CD4-positive, alpha-beta T cell (primary cell): ENCODE data around the gene BCS1L. TPM values are rescaled to one million over a fixed set of nuclear protein-coding genes. Genes with fewer than 3 reads are reported as not detected.
A peak's percentile ranks its signal among the peaks of the same experiment; 100 is the strongest.

Experiments used
- ATAC-seq: fragments of 200-7000 bp; cut with Tn5 transposase; one replicate; pipeline ENCODE4 v1.10.0; 2022; ENCODE audit warnings: mild to moderate bottlenecking; ENCODE audit not compliant: poor library complexity
- CTCF ChIA-PET: fragments of 350-600 bp; sonication (Branson Sonifier 250); formaldehyde crosslinking; loops from one replicate; lab custom pipeline; 2021; ENCODE audit warnings: antibody characterized with exemption, inconsistent platforms; lab: Charles Lee
- POLR2A ChIA-PET: fragments of 350-600 bp; sonication (Branson Sonifier 250); formaldehyde crosslinking; loops from one replicate; lab custom pipeline; 2021; ENCODE audit warnings: antibody characterized with exemption, inconsistent platforms; lab: Charles Lee
- DNase-seq, 14 experiments: peaks; one replicate each; pipeline ENCODE4 v3.0.0-alpha.2; 2013 to 2020; ENCODE audit warnings: mixed read lengths in 2 of 14
- H3K27ac ChIP-seq, 2 donors: one replicate each; pipeline versions ENCODE4 v1.5.1 to v1.7.0; 2013; ENCODE audit warnings: low read length in 2 of 2, low read depth in 1 of 2, mild to moderate bottlenecking in 1 of 2
- H3K27me3 ChIP-seq, 2 experiments: 1 replicate in 1 of 2; 2 replicates in 1 of 2; pipeline versions ENCODE4 v1.6.1 to v1.7.0; 2013; ENCODE audit warnings: low read length in 2 of 2, control low read depth in 1 of 2, mild to moderate bottlenecking in 1 of 2, moderate library complexity in 1 of 2; ENCODE audit not compliant: insufficient read depth in 2 of 2, control insufficient read depth in 1 of 2
- H3K36me3 ChIP-seq: one replicate; pipeline ENCODE4 v1.6.1; 2013; ENCODE audit warnings: low read length, control low read depth; ENCODE audit not compliant: insufficient read depth
- H3K4me1 ChIP-seq: one replicate; pipeline ENCODE4 v1.6.1; 2013; ENCODE audit warnings: low read length, control low read depth; ENCODE audit not compliant: insufficient read depth
- H3K4me3 ChIP-seq: one replicate; pipeline ENCODE4 v1.5.1; 2013; ENCODE audit warnings: mild to moderate bottlenecking, low read length, moderate library complexity
- H3K9me3 ChIP-seq, 2 experiments: 1 replicate in 1 of 2; 2 replicates in 1 of 2; pipeline versions ENCODE4 v1.6.1 to v1.7.0; 2013; ENCODE audit warnings: low read length in 2 of 2, mild to moderate bottlenecking in 2 of 2, control low read depth in 1 of 2, moderate library complexity in 1 of 2; ENCODE audit not compliant: control insufficient read depth in 1 of 2, insufficient read depth in 1 of 2
- H3K27ac Mint-ChIP-seq: one replicate; pipeline ENCODE4 v1.8.0; 2020; ENCODE audit warnings: mixed read lengths
- H3K27me3 Mint-ChIP-seq: one replicate; pipeline ENCODE4 v1.8.0; 2021; ENCODE audit warnings: mixed read lengths
- H3K36me3 Mint-ChIP-seq: one replicate; pipeline ENCODE4 v1.8.0; 2021; ENCODE audit warnings: low read depth, mixed read lengths
- H3K4me1 Mint-ChIP-seq: one replicate; pipeline ENCODE4 v1.8.0; 2021; ENCODE audit warnings: low read depth, mixed read lengths
- H3K4me3 Mint-ChIP-seq: one replicate; pipeline ENCODE4 v1.8.0; 2020; ENCODE audit warnings: mild to moderate bottlenecking, mixed read lengths
- H3K9me3 Mint-ChIP-seq: one replicate; pipeline ENCODE4 v1.8.0; 2020; ENCODE audit warnings: mixed read lengths
- CTCF ChIP-seq: fragments of 200-600 bp; IDR thresholded peaks from one replicate; pipeline ENCODE4 v1.8.0; 2022; ENCODE audit warnings: antibody characterized with exemption, mild to moderate bottlenecking
- intact Hi-C, 2 experiments: fragments of 100-400 bp; cut with DNase I in 1 of 2; cut with micrococcal nuclease in 1 of 2; formaldehyde crosslinking; loops; one replicate each; pipeline versions ENCODE4 v1.15.1 to v1.9.0; 2023 to 2025; cut with DNase I, micrococcal nuclease
- total RNA-seq, 174 experiments: library from RNA in 2 of 174; stranded (reverse) in 2 of 174; gene quantifications; one replicate each; pipeline ENCODE4 v1.2.3 and lab custom pipeline; 2021 to 2026

BCS1L gene
- total RNA-seq, 2 experiments from 2014 or later: 11.4 to 12.7 TPM

- intact Hi-C loops: loop anchor here in 1 of 2 experiments (2.0 kb wide), 1 partner anchor 47 kb away; no protein-coding TSS in a partner anchor
- H3K27me3 ChIP-seq: peaks cover 0 to 6% of the 10 kb centered on the region in 2 experiments
- no peak overlapping the region for H3K4me3 ChIP-seq
- ATAC-seq: no peak
- peaks cover 10% of the 10 kb centered on the region for H3K27me3 Mint-ChIP-seq
- no peaks in the 10 kb centered on the region for H3K36me3 ChIP-seq
- peaks cover 22% of the 10 kb centered on the region for H3K4me1 ChIP-seq
- H3K4me1 Mint-ChIP-seq: peaks cover 11% of the 10 kb centered on the region
- peaks cover 8% of the 10 kb centered on the region for H3K36me3 Mint-ChIP-seq
- CTCF ChIA-PET: interaction anchor here (0.6 to 2.2 kb wide), 5 partner anchors 21 to 681 kb away, joined by 3 to 7 read pairs (median 4); no protein-coding TSS in a partner anchor
- POLR2A ChIA-PET: no interaction called here
- H3K27ac ChIP-seq: no peak overlapping the region
- no peak overlapping the region for H3K27ac Mint-ChIP-seq
- no peak overlapping the region for H3K4me3 Mint-ChIP-seq
- DNase-seq: no peak
- H3K9me3 Mint-ChIP-seq: no peaks in the 10 kb centered on the region
- no peak for TF ChIP-seq CTCF
- H3K9me3 ChIP-seq: no peaks in the 10 kb centered on the region
These were observed 48.6 kb downstream of the BCS1L start for GRCh38 chr2:218708086-218708485.

GRCh38 chr2:218709908-218710307 lies 50.4 kb downstream of the BCS1L start:
- peaks cover 8% of the 10 kb centered on the region for H3K36me3 Mint-ChIP-seq
- ChIA-PET POLR2A (interaction anchor here (1.1 to 2.3 kb wide), 4 partner anchors 12 to 188 kb away, joined by 3 to 15 read pairs (median 10); partner anchors contain the start of genes BCS1L, RNF25, STK36 and ZNF142), CTCF (interaction anchor here (0.6 to 3.1 kb wide), 24 partner anchors 8 to 682 kb away, joined by 3 to 25 read pairs (median 5); partner anchors contain the start of genes AAMP, BCS1L, DNPEP and PNKD)
- no peaks in the 10 kb centered on the region for H3K9me3 Mint-ChIP-seq
- peak in 1 of 14 experiments; percentile 15 for DNase-seq
- no peak overlapping the region for H3K27ac Mint-ChIP-seq
- intact Hi-C loops: loop anchor here (1.0 to 10.0 kb wide), 10 partner anchors 38 to 887 kb away; partner anchors contain the start of genes BCS1L (in 1 of the 2), CNOT9 (in 1 of the 2), CNPPD1 (in 1 of the 2) and DNPEP (in 1 of the 2)
- Histone ChIP-seq H3K36me3 (no peaks in the 10 kb centered on the region), H3K4me3 (peak overlapping the region; percentile 43), H3K27me3 (peaks cover 0 to 6% of the 10 kb centered on the region in 2 experiments), H3K9me3 (no peaks in the 10 kb centered on the region), H3K27ac (no peak overlapping the region), H3K4me1 (peaks cover 22% of the 10 kb centered on the region)
- peak overlapping the region; percentile 99 for H3K4me3 Mint-ChIP-seq
- TF ChIP-seq CTCF: no peak
- no peak for ATAC-seq
- peaks cover 21% of the 10 kb centered on the region for H3K4me1 Mint-ChIP-seq
- H3K27me3 Mint-ChIP-seq: peaks cover 10% of the 10 kb centered on the region

GRCh38 chr2:218710334-218710686 lies 50.8 kb downstream of the BCS1L start:
- Histone ChIP-seq H3K4me3 (peak overlapping the region; percentile 43), H3K4me1 (peaks cover 22% of the 10 kb centered on the region), H3K27me3 (peaks cover 0 to 6% of the 10 kb centered on the region in 2 experiments), H3K9me3 (no peaks in the 10 kb centered on the region), H3K36me3 (no peaks in the 10 kb centered on the region), H3K27ac (peak overlapping the region in 1 of 2 donors; percentile 27)
- TF ChIP-seq CTCF: no peak
- intact Hi-C loops: loop anchor here (1.0 to 10.0 kb wide), 9 partner anchors 38 to 887 kb away; partner anchors contain the start of genes BCS1L (in 1 of the 2), CNOT9 (in 1 of the 2), CNPPD1 (in 1 of the 2) and DNPEP (in 1 of the 2)
- no peak for ATAC-seq
- peak overlapping the region; percentile 91 for H3K27ac Mint-ChIP-seq
- H3K4me1 Mint-ChIP-seq: peaks cover 24% of the 10 kb centered on the region
- CTCF ChIA-PET: interaction anchor here (0.6 to 3.1 kb wide), 24 partner anchors 8 to 682 kb away, joined by 3 to 25 read pairs (median 5); partner anchors contain the start of genes AAMP, BCS1L, DNPEP and PNKD
- no peak for DNase-seq
- peaks cover 8% of the 10 kb centered on the region for H3K36me3 Mint-ChIP-seq
- POLR2A ChIA-PET: interaction anchor here (1.0 to 2.3 kb wide), 6 partner anchors 12 to 314 kb away, joined by 3 to 15 read pairs (median 5); partner anchors contain the start of genes BCS1L, RNF25, STK36 and ZNF142
- H3K9me3 Mint-ChIP-seq: no peaks in the 10 kb centered on the region
- H3K27me3 Mint-ChIP-seq: peaks cover 10% of the 10 kb centered on the region
- peak overlapping the region; percentile 99 for H3K4me3 Mint-ChIP-seq
